CD14-positive monocyte (primary cell): ENCODE measurements around the gene TAS1R3. TPM values are rescaled to one million over a fixed set of nuclear protein-coding genes. Genes with fewer than 3 reads are reported as not detected.

Experiments
- DNase-seq, 3 donors: peaks; one replicate each; pipeline ENCODE4 v3.0.0-alpha.2; 2011 to 2022
- H2AFZ ChIP-seq: 2 replicates; pipeline ENCODE4 v1.6.0; 2012; ENCODE audit warnings: mild to moderate bottlenecking, low read depth, low read length, inconsistent platforms; ENCODE audit not compliant: insufficient read depth, poor library complexity, severe bottlenecking
- H3K27ac ChIP-seq, 2 donors: 1 replicate in 1 of 2; 2 replicates in 1 of 2; pipeline ENCODE4 v1.5.1; 2012 to 2013; ENCODE audit warnings: low read length in 2 of 2, control low read depth in 1 of 2, inconsistent platforms in 1 of 2, low read depth in 1 of 2, mild to moderate bottlenecking in 1 of 2
- H3K27me3 ChIP-seq, 2 donors: one replicate each; pipeline versions ENCODE4 v1.6.0 to v1.6.1; 2011 to 2013; ENCODE audit warnings: low read length in 2 of 2; ENCODE audit not compliant: control insufficient read depth in 2 of 2, insufficient read depth in 2 of 2
- H3K36me3 ChIP-seq, 2 donors: replicated peaks in 1 of 2; 1 replicate in 1 of 2; 2 replicates in 1 of 2; pipeline versions ENCODE4 v1.5.1 to v1.6.1; 2012 to 2013; ENCODE audit warnings: low read length in 2 of 2, control low read depth in 1 of 2, inconsistent platforms in 1 of 2, mild to moderate bottlenecking in 1 of 2; ENCODE audit not compliant: insufficient read depth in 2 of 2, control insufficient read depth in 1 of 2
- H3K4me1 ChIP-seq, 2 donors: 1 replicate in 1 of 2; 2 replicates in 1 of 2; pipeline versions ENCODE4 v1.5.1 to v1.6.1; 2012 to 2013; ENCODE audit warnings: low read length in 2 of 2, control low read depth in 1 of 2, inconsistent platforms in 1 of 2, mild to moderate bottlenecking in 1 of 2, moderate library complexity in 1 of 2; ENCODE audit not compliant: insufficient read depth in 2 of 2, control insufficient read depth in 1 of 2
- H3K4me2 ChIP-seq: replicated peaks from 2 replicates; pipeline ENCODE3; 2012; ENCODE audit warnings: low read length, moderate library complexity, mild to moderate bottlenecking; ENCODE audit not compliant: poor library complexity, severe bottlenecking; ENCODE audit errors: extremely low read depth
- H3K4me3 ChIP-seq, 3 experiments: fragments of 200-600 bp in 1 of 3; sonication (generic) in 1 of 3; replicated peaks in 1 of 3; 1 replicate in 2 of 3; 2 replicates in 1 of 3; pipeline ENCODE4 v1.5.1; 2011 to 2013; ENCODE audit warnings: low read length in 3 of 3, mild to moderate bottlenecking in 3 of 3, control low read depth in 2 of 3, low read depth in 2 of 3, inconsistent platforms in 1 of 3, moderate library complexity in 1 of 3
- H3K79me2 ChIP-seq: 2 replicates; pipeline ENCODE4 v1.6.0; 2012; ENCODE audit warnings: mild to moderate bottlenecking, control low read depth, inconsistent platforms, low read length, moderate library complexity; ENCODE audit not compliant: insufficient read depth
- H3K9ac ChIP-seq: 2 replicates; pipeline ENCODE4 v1.6.0; 2017; ENCODE audit warnings: low read length, mild to moderate bottlenecking; ENCODE audit not compliant: insufficient read depth, poor library complexity, severe bottlenecking
- H3K9me3 ChIP-seq, 2 donors: replicated peaks in 1 of 2; 1 replicate in 1 of 2; 2 replicates in 1 of 2; pipeline versions ENCODE4 v1.5.1 to v1.6.1; 2012 to 2013; ENCODE audit warnings: low read length in 2 of 2, control low read depth in 1 of 2; ENCODE audit not compliant: control insufficient read depth in 1 of 2, insufficient read depth in 1 of 2
- H4K20me1 ChIP-seq: 2 replicates; pipeline ENCODE4 v1.6.0; 2012; ENCODE audit warnings: mild to moderate bottlenecking, low read length, control low read depth, moderate library complexity; ENCODE audit not compliant: insufficient read depth
- H3K27ac Mint-ChIP-seq, 7 donors: one replicate each; pipeline ENCODE4 v1.8.0; 2020; ENCODE audit warnings: mild to moderate bottlenecking in 7 of 7, mixed read lengths in 7 of 7, moderate library complexity in 6 of 7, inconsistent platforms in 2 of 7
- H3K27me3 Mint-ChIP-seq, 3 donors: one replicate each; pipeline ENCODE4 v1.8.0; 2021 to 2022; ENCODE audit warnings: low read depth in 3 of 3, mild to moderate bottlenecking in 3 of 3, mixed read lengths in 3 of 3, moderate library complexity in 3 of 3, inconsistent platforms in 1 of 3
- H3K36me3 Mint-ChIP-seq, 2 donors: one replicate each; pipeline ENCODE4 v1.8.0; 2020; ENCODE audit warnings: mixed read lengths in 2 of 2, inconsistent platforms in 1 of 2, mild to moderate bottlenecking in 1 of 2
- H3K4me1 Mint-ChIP-seq: one replicate; pipeline ENCODE4 v1.8.0; 2020; ENCODE audit warnings: mild to moderate bottlenecking, mixed read lengths
- H3K4me3 Mint-ChIP-seq, 2 donors: one replicate each; pipeline ENCODE4 v1.8.0; 2020; ENCODE audit warnings: mild to moderate bottlenecking in 2 of 2, mixed read lengths in 2 of 2, moderate library complexity in 1 of 2
- H3K9me3 Mint-ChIP-seq, 7 donors: one replicate each; pipeline ENCODE4 v1.8.0; 2020 to 2022; ENCODE audit warnings: mixed read lengths in 7 of 7, mild to moderate bottlenecking in 6 of 7, moderate library complexity in 6 of 7, inconsistent platforms in 2 of 7
- CTCF ChIP-seq: fragments of 200-600 bp; IDR thresholded peaks from one replicate; pipeline ENCODE4 v1.8.0; 2022; ENCODE audit warnings: antibody characterized with exemption, mild to moderate bottlenecking
- WGBS: methylation state at CpG from one replicate; pipeline ENCODE4 v1.1.5; 2013; ENCODE audit warnings: missing lambda C conversion rate; ENCODE audit not compliant: insufficient coverage; 5-methylcytosine and 5-hydroxymethylcytosine counted together
- intact Hi-C, 2 donors: fragments of 100-400 bp; cut with micrococcal nuclease; formaldehyde crosslinking; loops; one replicate each; pipeline versions ENCODE4 v1.15.0 to v1.15.1; 2023
- polyA plus RNA-seq, 3 donors: library from polyadenylated mRNA; depleted of rRNA in 1 of 3; unstranded in 2 of 3; stranded (reverse) in 1 of 3; fragments of 300-500 nt in 2 of 3; fragments of >200 nt in 1 of 3; fragmentation: Illumina TruSeq in 2 of 3; gene quantifications; 1 replicate in 2 of 3; 2 replicates in 1 of 3; pipeline ENCODE4 v1.2.3, GENCODE V29; 2012 to 2021

TAS1R3 gene
- polyA plus RNA-seq, 3 donors: 0.45 TPM; not detected in 2

DNA sequence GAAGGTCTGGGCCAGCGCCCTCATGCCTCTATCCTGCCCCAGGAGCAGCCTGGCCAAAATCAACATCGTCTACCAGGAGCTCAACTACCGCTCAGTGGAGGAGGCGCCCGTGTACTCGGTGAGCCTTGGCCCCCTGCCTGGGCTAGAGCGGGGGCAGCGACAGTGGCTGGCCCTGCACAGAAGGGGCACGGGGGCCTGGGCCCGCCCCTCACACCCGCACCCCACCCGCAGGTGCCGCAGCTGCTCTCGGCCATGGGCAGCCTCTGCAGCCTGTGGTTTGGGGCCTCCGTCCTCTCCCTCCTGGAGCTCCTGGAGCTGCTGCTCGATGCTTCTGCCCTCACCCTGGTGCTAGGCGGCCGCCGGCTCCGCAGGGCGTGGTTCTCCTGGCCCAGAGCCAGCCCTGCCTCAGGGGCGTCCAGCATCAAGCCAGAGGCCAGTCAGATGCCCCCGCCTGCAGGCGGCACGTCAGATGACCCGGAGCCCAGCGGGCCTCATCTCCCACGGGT lies 40.0 kb upstream of the TAS1R3 start:
- Histone ChIP-seq H3K79me2 (no peaks in the 10 kb centered on the region), H3K27me3 (no peaks in the 10 kb centered on the region), H3K27ac (no peak overlapping the region), H3K9ac (no peak overlapping the region), H3K4me1 (no peaks in the 10 kb centered on the region), H4K20me1 (no peaks in the 10 kb centered on the region), H2AFZ (no peak overlapping the region), H3K4me3 (no peak overlapping the region), H3K36me3 (peaks cover 13 to 24% of the 10 kb centered on the region in 2 donors), H3K9me3 (no peaks in the 10 kb centered on the region), H3K4me2 (no peak overlapping the region)
- Mint-ChIP-seq H3K4me1 (no peaks in the 10 kb centered on the region), H3K27me3 (peaks cover 0 to 1% (median 0%) of the 10 kb centered on the region in 3 donors), H3K4me3 (no peak overlapping the region), H3K27ac (no peak overlapping the region), H3K36me3 (peaks cover 0 to 10% of the 10 kb centered on the region in 2 donors), H3K9me3 (peaks cover 0 to 10% (median 0%) of the 10 kb centered on the region in 7 donors)
- 78% methylated on average over 28 of the region's 28 CpGs for WGBS
- no peak for DNase-seq
- TF ChIP-seq CTCF: no peak
- intact Hi-C loops: loop anchor here in 1 of 2 donors (5.0 kb wide), 1 partner anchor 169 kb away; no protein-coding TSS in a partner anchor

DNA sequence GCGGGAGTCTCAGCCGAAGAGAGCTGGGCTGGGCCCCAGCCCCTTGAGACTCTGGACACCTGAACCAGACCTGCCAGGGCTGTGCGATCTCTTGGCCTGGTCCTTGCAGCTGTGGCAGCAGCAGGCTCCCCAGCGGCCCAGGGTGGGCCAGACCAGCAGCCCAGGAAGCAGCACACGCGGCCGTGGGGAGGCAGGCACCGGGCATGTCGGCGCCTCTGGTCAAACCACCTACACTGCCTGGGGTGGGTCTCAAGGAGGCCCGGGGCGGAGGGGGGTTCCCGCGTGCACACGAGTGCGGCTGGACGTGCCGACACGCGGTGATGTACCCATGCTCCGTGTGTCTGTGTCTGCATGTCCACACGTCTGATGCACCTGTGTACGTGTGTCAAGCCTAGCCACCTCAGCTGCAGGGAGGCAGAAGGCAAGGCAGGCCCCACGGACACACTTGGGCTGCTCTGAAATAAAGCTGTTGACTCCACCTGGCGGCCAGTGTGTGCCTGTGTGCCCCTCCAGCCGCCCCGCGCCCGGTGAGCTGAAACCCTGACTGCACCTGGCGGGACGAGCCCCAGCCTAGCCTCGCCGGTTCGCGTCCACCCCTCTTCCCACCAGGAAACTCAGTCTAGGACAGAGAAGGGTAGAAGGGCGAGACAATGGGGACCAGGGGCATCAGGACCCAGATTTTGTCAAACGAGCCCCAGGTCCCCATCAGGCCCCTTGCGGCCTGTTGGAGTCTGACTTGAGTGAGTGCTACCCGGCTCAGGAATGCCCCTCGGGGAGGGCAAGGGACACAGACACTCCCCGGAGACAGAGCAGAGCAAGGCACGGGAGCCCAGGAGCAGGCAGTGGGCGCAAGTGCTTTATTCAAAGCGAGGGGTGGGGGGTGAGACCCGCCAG lies 39.3 kb upstream of the TAS1R3 start:
- no peak overlapping the region for H3K4me2 ChIP-seq
- no peak overlapping the region for H2AFZ ChIP-seq

More for the DNA sequence above, 39.3 kb upstream of the TAS1R3 start:
- peak in 1 of 3 donors; percentile 10 for DNase-seq
- peaks cover 0 to 1% (median 0%) of the 10 kb centered on the region in 3 donors for H3K27me3 Mint-ChIP-seq
- no peaks in the 10 kb centered on the region for H3K79me2 ChIP-seq
- no peak overlapping the region for H3K9ac ChIP-seq
- H3K36me3 Mint-ChIP-seq: peaks cover 2 to 14% of the 10 kb centered on the region in 2 donors
- WGBS: 65% methylated on average over 35 of the region's 45 CpGs
- H3K36me3 ChIP-seq: peaks cover 15 to 31% of the 10 kb centered on the region in 2 donors
- no peak overlapping the region for H3K4me3 ChIP-seq
- no peak overlapping the region for H3K27ac ChIP-seq
- intact Hi-C loops: loop anchor here in 1 of 2 donors (5.0 kb wide), 1 partner anchor 169 kb away; no protein-coding TSS in a partner anchor
- H3K27me3 ChIP-seq: no peaks in the 10 kb centered on the region
- H3K4me3 Mint-ChIP-seq: no peak overlapping the region
- H3K4me1 ChIP-seq: no peaks in the 10 kb centered on the region
- H3K4me1 Mint-ChIP-seq: no peaks in the 10 kb centered on the region
- H3K9me3 Mint-ChIP-seq: peaks cover 0 to 10% (median 0%) of the 10 kb centered on the region in 7 donors
- peak; percentile 54 for TF ChIP-seq CTCF
- no peak overlapping the region for H3K27ac Mint-ChIP-seq
- no peaks in the 10 kb centered on the region for H3K9me3 ChIP-seq
- no peaks in the 10 kb centered on the region for H4K20me1 ChIP-seq
